ENCODE results near the gene ADAMTSL3.
"Not testable (repeated sequence)": the region's sequence is repeated elsewhere in the genome, so short reads cannot be mapped to it uniquely, and the experiment has no call there.

Gene ADAMTSL3

DNA sequence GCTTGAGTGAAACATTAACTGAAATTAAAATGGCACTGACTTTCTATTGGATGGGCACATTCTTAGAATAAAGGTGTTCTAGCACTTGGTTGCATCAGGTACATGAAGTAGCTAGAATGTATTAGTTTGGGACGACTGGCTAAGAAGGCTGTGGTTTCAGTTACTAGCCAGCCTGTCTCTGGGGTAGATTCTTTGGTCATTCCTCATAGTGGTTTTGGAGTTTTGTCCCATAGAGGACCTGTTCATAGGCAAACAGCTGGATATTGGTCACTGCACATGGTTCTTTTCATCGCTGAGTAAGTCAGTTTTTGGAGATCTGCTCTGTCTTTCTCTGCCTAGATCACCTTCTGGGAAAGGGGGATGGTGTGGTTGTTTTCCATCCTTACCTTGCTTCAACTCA, 55.3 kb downstream of the ADAMTSL3 start:
- DNase-seq, result no peak

DNA sequence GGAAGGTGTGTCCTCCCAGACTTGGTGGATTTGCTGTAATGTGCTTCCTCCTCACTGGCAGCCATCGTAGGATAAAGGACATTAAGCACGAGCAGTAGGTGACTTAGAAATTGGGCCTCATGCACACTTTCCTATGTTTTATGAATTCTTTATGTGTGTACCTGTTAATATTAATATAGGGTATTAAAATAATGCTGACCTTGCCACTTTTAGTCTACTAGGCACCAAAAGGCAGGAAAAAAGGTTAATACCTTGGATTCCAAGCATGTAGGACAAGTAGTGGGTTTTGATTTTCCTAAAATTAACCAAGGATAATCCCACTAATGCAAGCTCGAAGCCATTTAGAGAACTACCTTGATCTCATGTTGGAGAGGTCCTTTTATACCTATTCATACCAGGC, 55.9 kb downstream of the ADAMTSL3 start:
- DNase-seq, result no peak

DNA sequence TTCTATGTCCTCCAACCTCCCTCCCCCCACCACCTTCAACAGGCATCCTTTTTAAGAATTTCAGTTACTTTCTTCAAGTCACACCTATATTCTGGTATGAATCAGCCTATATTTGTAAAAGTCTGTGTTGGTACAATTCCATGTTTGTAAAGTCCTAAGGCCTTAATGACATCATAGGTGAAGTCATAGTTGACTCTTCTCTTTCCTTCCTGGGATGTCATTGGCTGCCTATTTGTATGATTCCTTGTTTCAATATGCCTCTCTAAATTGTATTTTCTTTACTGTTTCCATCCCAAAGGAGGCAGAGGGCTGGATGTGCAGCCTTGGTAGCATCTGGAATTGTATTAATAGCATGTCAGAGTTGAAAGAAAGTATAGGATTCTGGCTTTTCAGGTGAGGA, 56.5 kb downstream of the ADAMTSL3 start:
- DNase-seq, result no peak

DNA sequence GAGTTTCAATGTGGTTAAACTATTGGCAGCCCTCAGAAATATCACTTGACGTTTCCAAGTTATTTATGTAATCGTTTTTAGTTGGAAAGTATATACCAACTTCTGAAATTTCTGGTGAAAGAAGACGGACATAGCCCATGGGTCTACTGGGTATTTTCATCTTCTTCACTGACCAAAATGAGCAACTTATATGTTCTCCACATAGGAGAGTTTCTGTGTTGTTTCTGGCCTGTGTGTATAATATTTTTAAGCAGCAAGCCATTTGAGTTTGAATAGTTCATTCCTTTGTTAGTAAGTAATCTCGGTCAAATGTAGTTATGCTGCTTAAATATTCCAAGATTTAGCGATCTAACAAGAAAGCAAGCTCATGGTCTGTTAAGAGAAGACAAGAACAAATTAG, 57.3 kb downstream of the ADAMTSL3 start:
- no peak for DNase-seq

DNA sequence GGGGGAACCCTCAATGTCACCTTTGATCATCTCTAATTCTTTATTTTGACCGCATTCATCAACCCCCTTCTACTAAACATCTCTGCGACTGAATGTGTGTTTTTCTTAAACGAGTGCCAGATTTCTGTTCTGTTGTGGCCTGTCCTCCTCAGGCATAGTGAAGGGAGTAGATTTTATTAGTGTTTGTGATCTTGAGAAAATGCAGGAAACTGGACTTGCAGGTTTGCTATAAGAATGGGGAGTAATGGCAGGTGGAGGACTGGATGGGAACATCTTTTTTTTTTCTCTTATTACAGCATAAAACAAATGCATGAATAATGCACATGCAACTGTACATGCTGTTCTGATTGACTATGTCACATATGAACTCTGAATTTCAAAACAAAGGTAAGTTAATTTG, 59.3 kb downstream of the ADAMTSL3 start:
- no peak for DNase-seq

DNA sequence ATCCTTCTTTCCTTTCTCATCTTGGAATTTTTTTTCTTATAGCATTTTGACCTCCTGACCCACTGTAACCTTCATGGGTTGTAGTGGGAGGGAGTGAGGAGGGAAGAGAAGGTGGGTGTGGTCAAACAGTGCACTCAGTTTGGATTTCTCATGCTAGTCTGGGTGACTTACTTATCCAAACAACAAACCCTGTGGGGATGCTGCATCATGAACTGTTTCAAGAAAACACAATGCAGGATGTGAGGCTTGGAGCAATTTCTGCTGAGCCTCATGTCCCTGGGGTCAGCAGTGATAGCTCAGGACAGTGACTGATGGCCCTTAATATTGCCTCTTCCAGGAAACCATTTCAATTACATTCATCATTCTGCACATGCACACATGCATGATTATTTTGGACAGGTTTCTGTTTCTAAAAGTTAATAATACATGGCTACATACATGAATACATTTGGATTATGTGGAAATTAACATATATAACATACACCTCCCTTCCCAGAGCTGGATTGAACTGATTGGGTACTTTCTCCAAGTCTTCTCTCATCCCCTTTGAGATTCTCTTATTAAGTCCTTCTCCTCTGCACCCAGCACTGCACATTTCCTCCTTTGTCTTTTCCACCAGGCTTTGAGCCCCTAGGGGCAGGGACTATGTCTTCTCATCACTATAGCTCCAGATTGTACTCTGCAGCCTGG, 61.2 kb downstream of the ADAMTSL3 start:
- DNase-seq, result no peak

DNA sequence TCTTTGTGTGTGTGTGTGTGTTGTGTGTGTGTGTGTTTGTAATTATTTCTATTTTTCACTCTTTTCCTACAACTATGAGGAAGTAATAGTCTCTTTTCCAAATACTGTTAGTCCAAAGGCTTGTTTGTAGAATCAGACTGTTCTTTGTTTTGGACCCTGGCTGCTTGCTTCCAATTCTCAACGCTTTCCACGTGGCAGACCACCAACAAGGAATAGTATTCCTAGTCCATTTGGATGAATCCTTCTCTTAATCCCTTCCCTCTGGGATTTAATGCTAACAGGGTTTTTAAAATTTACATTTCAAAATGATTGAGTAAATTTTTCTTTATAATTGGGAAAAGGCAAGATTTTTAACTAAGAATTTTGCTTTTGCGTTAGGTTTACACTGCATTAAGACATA, 62.7 kb downstream of the ADAMTSL3 start:
- no peak for DNase-seq

DNA sequence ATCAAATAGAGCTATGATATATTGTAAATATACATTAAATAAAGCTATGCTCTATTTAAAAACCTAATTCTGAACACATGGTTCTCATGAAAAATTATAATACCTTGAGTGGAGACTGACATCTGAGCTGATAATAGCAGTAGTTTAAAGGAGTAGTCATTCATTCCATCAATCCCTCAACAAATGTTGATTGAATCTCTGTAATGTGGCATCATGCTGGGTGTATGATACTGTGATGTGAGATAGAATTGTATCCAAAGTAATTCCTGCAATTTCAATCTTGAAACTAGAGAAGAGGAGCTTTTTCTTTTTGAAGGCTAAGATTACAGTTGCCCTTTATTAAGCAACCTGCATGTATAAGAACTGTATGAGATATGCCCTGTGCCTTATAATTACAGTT, 63.1 kb downstream of the ADAMTSL3 start:
- DNase-seq, result no peak

DNA sequence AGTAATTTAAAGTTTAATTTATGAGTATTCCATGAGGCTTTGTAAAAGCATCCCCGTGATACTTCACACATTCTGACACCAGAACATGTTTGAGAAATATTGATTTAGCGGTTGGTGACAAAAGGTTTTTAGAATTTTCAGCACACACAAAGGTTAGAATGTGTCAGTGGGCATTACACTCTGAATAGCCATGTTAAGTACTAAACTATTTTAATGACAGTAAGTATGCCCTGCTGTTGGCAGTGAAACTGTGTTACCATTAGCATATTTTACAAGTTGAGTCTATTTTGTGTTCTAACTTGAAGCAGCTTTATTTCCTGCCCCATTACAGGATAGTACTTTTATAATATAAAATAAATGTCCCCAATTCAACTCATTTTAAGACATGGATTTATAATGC, 66.5 kb downstream of the ADAMTSL3 start:
- DNase-seq, result no peak

DNA sequence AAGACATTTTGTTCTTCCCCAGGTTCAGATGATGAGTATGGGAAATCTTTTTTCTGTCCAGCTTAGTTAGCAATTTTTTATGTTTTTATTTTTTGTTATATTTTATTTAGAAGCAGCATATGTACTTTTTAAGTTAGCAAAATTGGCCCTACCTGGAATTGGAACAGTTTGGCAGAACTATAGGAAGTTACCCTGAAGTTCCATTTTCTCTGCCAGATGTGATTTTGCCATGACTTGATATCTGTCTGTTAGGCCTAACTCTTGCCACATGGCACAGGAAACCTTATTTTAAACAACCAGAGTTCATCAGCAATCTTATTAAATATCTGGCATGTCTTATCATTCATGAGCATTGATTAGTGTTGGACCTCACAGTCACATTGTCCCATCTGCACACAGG, 67.1 kb downstream of the ADAMTSL3 start:
- DNase-seq, result no peak

DNA sequence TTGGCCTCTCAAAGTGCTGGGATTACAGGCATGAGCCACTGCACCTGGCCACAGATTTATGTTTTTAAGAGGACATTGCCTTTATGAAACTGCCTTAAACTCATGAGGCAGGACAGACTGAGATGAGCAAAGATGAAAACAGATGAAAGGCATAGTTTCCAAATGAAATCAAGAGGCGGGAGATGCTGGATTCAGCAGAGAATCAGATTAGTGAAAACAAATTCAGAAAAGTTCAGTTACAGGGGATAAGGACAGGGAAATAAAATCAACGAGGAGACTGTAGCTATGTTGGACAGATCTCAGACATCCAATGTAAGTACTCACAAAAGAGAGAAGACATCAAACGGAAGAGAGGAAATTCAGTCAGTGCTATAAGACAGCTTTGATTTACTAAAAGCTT, 68.1 kb downstream of the ADAMTSL3 start:
- no peak for DNase-seq

DNA sequence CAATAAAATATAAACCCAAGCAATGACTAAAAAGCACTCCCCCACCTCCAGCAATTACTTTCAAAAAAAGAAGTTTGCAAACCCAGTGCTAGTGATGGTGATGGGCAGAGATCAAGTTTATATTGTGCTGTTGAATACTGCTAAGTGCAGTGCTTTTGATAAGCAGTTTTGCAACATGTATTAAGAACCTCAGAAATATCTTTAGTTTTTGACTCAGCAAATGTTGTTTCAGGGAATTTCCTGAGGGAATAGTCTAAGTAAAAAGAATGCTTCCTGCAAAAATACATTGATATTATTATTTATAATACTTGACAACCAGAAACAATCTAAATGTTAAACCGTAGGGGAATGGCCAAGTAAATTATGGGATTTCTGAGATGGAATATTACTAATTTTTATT, 69.3 kb downstream of the ADAMTSL3 start:
- no peak for DNase-seq

DNA sequence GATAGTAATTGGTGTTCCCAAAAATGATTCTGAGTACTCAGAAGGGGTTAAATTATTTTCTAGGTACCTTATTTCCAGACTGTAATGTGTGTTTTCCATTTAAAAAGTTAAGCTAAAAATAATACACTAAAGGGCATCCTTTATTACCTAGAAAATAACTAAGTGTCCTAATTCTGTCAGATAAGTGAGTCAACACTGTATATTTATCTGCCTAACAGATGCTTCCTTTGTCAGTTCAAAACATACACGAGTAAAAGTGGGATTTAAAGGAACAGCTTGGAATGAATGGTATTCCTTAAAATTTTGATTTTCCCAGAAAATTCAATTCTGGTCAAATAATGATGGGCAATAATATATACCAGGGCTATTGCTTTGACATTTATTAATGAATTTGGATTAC, 78.3 kb downstream of the ADAMTSL3 start:
- DNase-seq, result no peak

DNA sequence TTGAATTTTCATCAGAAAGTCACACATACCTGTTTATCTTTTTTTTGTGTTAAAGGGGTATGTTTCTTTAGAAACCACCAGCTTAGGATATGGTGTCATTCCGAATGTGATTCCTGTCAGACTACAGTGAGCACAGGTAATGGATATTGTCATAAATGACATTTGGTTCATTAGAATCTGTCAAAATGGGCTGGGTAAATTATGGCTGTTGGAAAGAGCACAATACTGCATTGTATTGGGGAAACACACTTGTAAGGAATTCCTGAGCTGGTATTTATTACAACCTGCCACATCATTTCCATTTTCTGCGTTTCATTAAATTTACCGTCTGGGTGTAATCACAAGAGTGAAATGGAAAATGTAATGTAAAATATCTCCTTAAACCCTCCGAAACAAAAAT, 78.8 kb downstream of the ADAMTSL3 start:
- no peak for DNase-seq

DNA sequence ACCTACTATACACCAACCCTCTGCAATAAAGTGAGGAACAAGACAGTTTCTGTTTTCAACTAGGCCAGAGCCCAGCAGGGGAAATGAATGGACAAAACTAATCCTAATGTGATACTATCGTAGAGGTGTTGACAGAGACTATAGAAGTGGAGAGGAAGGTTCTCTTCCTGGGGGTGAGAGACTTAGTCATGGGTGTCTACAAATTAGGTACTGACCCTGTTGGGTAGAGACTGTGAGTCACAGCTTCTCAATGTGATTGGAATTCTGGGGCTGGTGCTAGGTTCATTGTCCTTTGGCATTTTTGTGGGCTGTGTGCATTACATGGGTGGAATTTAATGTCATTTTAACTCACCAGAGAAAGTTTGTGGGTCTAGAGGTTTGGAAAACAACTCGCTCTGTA, 79.3 kb downstream of the ADAMTSL3 start:
- no peak for DNase-seq

DNA sequence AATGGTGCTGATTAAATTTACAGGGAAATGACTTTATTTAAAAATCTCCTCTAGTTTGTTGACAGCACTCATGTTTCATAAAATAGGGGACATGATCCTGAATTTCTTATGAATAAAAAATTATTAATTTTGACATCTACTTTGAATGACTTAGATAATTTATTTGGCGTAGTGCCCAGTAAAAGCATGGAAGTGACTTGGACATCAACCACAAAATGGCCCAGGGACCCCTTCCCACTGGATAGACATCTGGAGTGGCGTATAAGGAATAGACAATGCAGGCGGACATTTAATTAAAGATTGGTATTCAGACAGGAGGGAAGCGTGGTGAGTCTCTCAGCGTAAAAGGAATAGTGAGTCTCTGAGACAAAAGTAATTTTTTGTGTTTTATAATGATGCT, 79.8 kb downstream of the ADAMTSL3 start:
- no peak for DNase-seq

DNA sequence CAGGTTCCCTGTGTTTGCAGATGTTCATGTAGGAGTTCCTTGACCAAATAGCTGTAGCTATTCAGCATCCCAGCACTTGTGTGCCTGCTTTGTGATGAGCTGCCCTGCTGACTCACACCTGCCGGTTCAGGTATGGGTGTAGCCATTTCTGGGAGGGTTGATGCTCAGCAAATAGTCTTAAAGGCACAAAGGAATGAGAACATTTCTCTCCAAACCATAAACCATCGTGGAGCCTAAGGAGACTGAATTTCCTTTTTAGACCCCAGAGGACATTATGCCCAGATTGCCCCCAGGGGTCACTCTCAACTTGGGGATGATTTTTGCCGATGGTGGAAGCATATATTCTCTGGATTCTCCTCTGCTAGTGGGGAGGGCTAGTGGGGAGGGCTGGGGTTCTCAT, 80.6 kb downstream of the ADAMTSL3 start:
- no peak for DNase-seq

DNA sequence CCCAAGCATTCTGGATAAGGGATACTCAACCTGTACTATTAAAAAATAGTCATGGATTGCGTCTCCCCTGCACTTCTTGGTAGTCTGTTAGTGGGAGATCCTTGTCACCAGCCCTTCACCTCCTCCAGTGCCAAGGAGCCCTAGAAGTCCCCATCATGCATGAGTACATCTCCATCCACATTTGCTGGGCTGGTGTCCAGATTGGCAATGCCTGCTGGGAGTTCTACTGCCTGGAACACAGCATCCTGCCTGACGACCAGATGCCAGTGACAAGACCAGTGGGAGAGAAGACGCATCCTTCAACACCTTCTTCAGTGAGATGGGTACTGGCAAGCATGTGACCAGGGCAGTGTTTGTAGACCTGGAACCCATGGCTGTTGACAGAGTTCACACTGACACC, 85.7 kb downstream of the ADAMTSL3 start:
- DNase-seq, result no peak

DNA sequence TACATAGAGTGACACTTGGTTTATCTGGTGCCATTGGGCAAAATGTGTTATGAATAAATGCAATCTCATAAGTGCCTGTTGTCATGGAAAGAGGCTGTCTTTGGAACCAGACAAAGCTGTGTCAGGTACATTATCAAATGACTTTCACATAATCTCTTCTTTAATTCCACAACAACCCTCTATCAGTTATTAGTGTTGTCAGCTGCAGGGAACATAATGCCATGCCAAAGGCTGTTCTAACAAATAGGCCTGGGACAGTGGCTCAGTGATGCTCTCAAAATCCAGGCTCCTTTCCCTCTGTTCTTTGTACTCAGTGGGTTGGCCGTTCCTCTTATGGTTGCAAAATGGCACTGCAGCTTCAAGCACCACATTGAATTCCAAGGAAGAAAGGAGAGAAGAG, 91.8 kb downstream of the ADAMTSL3 start:
- no peak for DNase-seq

DNA sequence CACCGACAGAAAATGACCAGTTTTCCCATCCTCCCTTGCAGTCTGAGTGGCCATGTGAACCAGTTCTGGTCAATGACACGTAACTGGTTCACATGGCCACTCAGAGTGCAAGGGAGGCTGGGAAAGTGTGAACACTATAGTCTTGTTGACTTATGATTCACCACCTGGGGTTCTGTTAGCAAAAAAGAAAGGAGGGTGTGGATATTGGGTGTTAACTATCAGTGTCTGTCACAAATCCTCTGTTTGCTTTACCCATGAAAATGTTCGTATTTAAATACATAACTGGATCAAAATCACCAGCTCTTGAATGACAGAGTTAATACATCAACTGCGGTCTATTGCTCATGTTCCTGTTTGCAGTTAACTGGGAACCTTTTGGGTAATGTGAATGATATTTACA, 92.3 kb downstream of the ADAMTSL3 start:
- no peak for DNase-seq

DNA sequence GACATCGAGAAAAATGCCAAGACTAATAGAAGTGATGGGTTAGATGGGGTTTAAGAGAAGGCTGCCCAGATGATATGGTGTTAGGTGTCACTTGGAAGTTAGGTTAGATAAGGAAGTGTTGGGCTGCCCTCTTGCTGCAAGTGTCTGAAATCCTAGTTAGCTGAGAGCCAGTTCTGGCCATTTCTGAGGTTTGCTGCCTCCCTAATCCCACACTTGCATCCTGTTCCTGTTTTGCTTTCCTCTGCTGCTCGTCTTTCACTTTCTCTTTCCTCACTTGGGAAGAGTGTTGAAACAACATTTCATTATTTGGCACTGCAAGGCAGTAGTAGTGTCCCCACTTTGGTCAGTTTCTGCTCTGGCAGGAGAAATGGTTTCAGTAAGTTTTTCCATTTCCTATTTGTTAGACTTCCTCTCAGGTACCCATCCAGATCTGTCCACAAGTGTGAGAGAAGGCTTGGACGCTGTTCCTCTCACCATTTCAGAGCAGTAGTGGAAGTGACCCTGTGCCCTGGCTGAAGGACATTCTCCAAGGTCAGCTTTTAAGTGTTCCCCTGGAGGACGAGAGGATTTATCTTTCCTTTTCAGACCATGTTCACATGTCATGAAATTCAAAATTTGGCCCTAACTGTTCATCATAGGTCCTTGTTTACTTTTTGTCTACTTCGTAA, 93.3 kb downstream of the ADAMTSL3 start:
- DNase-seq, result no peak

DNA sequence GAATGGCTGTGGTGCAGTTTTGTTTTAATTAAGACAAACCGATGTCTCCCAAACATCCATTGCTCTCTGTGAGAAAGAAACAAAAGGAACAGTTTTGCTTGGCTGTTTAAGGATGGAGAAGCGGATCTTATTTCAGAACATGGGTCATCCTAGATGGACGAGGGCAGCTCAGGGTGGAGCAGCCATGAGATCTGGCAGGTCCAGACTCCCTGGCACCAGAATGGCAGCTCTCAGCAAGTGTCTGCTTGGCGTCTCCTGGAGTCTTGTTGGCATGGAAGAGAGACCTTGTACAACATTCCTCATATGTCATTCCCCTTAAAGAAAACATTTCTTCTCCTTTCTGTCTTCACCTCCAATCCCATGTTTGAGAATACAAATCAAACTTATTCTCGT, 93.8 kb downstream of the ADAMTSL3 start:
- no peak for DNase-seq

DNA sequence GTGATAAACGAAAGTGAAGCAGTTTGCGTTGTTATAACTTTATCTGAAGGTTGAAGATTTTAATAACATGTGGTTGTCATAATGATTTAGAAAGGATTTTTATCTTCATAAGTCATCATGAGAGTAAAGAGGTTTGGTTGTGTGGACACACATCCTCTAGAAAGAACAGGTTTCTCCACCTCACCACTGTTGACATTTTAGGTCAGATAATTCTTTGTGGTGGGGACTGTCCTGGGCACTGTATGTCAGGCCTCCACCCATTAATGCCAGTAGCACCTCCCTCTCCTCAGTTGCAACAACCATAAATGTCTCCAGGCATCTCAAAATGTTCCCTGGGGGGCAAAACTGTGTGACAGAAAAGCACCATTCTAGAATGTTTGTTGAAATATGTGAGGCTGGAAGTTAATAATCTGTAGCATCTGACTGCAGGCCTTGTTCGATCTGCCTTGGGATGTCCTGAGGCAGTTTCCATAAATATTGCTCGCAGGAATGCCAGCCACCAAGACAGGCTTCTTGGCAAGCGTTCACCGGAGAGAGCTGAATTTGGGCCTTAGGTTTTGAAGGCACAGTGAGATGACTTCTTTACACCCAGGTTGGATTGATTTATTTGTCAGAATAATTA, 100.1 kb downstream of the ADAMTSL3 start:
- DNase-seq, result no peak

DNA sequence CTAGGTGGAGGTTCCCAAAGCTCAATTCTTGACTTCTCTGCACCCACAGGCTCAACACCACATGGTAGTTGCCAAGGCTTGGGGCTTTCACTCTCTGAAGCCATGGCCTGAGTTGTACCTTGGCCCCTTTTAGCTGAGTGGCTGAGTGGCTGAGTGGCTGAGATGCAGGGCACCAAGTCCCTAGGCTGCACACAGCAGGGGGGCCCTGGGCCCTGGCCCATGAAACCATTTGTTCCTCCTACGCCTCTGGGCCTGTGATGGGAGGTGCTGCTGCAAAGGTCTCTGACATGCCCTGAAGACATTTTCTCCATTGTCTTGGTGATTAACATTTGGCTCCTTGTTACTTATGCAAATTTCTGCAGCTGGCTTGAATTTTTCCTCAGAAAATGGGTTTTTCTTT, 103.4 kb downstream of the ADAMTSL3 start:
- DNase-seq, result not testable (repeated sequence)

DNA sequence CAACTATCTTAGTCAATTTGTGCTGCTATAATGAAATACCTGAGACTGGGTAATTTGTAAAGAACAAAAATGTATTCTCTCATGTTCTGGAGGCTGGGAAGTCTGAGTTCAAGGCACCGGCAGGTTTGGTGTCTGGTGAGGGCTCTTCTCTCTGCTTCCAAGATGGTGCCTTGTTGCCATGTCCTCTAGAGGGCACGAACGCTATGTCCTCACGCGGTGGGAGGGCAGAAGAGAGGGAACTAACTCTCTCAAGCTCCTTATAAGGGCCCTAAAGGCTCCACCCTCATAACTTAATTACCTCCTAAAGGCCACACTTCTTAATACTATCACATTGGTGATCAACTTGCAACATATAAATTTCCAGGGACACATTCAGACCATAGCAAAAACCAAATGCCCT, 108.4 kb downstream of the ADAMTSL3 start:
- no peak for DNase-seq

Data from DMS79 treated with DMSO at 0.1 percent for 48 hours (cell line).